K562 treated with DMSO at 1 percent for 4 hours (cell line): ENCODE results near the gene CEP192. TPM values are rescaled to one million over a fixed set of nuclear protein-coding genes. Genes with fewer than 3 reads are reported as not detected.

Experiments
- total RNA-seq: library from RNA; unstranded; fragments of 300-600 nt; gene quantifications from 2 replicates; pipeline ENCODE4 v1.2.3, GENCODE V29; 2022; ENCODE audit not compliant: insufficient read depth

CEP192 gene, protein sequence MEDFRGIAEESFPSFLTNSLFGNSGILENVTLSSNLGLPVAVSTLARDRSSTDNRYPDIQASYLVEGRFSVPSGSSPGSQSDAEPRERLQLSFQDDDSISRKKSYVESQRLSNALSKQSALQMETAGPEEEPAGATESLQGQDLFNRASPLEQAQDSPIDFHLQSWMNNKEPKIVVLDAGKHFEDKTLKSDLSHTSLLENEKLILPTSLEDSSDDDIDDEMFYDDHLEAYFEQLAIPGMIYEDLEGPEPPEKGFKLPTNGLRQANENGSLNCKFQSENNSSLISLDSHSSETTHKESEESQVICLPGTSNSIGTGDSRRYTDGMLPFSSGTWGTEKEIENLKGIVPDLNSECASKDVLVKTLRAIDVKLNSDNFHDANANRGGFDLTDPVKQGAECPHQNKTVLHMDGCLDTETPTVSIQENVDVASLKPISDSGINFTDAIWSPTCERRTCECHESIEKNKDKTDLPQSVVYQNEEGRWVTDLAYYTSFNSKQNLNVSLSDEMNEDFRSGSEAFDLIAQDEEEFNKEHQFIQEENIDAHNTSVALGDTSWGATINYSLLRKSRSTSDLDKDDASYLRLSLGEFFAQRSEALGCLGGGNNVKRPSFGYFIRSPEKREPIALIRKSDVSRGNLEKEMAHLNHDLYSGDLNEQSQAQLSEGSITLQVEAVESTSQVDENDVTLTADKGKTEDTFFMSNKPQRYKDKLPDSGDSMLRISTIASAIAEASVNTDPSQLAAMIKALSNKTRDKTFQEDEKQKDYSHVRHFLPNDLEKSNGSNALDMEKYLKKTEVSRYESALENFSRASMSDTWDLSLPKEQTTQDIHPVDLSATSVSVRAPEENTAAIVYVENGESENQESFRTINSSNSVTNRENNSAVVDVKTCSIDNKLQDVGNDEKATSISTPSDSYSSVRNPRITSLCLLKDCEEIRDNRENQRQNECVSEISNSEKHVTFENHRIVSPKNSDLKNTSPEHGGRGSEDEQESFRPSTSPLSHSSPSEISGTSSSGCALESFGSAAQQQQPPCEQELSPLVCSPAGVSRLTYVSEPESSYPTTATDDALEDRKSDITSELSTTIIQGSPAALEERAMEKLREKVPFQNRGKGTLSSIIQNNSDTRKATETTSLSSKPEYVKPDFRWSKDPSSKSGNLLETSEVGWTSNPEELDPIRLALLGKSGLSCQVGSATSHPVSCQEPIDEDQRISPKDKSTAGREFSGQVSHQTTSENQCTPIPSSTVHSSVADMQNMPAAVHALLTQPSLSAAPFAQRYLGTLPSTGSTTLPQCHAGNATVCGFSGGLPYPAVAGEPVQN (N-terminal part only)
- 17.2 and 23.8 TPM in 2 replicates for total RNA-seq

DNA sequence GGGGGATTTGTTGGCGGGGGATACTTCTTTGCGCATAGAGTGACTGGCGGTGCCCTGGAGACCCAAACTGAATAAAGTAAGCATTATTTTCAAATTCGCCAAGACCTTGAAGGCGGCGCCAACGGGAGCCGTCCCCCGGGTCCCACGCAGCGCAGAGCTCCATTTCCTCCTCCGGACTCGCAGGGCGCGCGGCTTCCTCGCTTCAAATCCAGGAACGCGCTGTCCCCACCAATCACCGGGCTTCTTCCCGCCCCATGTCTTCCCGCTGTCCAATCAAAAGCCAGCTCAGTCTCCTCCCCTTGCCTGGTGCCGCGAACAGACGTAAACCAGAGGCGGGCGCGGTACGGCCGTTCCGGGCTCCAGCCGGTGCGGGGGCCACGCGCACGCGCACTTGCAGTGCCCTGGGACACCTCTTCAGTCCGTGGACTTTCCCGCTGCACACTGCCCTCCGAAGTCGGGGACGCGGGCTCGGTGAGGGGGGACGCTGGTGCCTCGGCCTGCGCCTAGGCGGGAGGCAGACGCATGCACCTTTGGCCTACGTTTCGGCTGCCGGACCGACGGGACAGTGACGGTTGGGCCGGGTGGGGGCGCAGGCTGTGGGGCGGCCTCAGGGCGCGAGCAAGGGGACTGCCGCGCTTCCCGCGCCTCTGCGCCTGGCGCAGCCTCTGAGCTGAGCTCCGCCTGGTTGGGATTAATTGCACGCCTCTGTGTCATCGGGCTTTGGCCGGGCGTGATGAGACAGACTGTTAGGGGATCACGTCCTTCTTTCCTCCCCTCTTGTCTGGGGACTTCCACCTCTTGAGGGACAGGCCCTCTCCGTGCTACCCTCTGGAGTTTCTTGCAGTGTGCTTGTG lies at the start of gene CEP192:
CEP192 (plus strand) TSS at position 396 of the 854 bp plus-strand sequence. CDS start 8,063 bp downstream, outside the sequence.

DNA sequence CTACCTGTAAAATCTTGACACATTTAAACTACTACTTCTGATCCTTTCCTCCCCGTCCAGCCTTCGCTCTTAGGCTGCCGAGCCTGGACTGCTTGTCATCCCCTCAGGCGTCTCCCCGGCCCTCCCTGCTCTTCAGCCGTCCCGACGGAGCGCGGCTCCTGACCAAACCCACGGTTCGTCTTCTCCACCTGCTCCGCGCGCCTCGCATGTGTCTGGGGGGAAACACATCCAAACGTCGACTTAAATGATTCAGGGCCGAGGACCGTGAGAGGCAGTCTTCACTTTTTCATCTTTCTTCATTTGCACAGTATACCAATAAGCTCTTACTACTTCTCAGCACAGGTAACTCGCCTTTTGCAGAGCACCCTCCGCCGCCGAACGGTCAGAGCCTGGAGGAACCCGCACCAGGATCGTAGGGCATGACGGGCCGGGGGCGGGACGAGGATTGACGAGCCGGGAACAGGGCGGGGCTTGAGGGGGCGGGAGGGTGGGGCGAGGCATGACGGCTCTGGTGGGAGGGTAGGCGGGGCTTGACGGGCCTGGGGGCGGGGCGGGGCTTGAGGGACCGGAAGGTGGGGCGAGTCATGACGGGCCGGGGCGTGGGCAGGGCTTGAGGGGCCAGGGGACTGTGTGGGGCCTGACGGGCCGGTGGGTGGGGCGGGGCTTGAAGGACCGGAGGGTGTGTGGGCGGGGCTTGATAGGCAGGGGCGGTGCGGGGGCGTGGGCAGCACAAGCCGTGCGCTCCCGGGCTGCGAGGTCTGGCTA lies 43.7 kb upstream of the CEP192 start, which contains the start of gene SEH1L:
SEH1L (plus strand) TSS at position 727 of the 765 bp plus-strand sequence. CDS start 111 bp downstream, outside the sequence.

Other genes starting within 250 kb of the CEP192 start
- 22.0 and 24.0 TPM in 2 replicates for gene PTPN2, start 107.1 kb upstream of the CEP192 start, total RNA-seq
- gene SEH1L, start 43.4 kb upstream of the CEP192 start, total RNA-seq, result 25.6 and 30.6 TPM in 2 replicates
- not detected in 2 replicates for gene LDLRAD4, start 227.4 kb downstream of the CEP192 start, total RNA-seq